Activated CD8-positive, alpha-beta memory T cell treated with anti-CD3 and anti-CD28 coated beads, Interleukin-2, amount 50 U/mL, for 1 hour (primary cell): ENCODE results near the gene BCL2A1.
"Not testable (repeated sequence)": the region's sequence is repeated elsewhere in the genome, so short reads cannot be mapped to it uniquely, and the experiment has no call there.

Source experiments
- DNase-seq: peaks from one replicate; pipeline ENCODE4 v3.0.0-alpha.2; 2020; ENCODE audit errors: extremely low read depth

The BCL2A1 gene

GRCh38 chr15:79923515-79924169, 47.4 kb downstream of the BCL2A1 start:
- DNase-seq: peak; percentile 84

- peak; percentile 30 for DNase-seq
Measured at GRCh38 chr15:79923079-79923514, 47.9 kb downstream of the BCL2A1 start.

- DNase-seq: no peak
Measured at GRCh38 chr15:79922512-79923078, 48.4 kb downstream of the BCL2A1 start.

GRCh38 chr15:79919749-79920511, 51.1 kb downstream of the BCL2A1 start:
- no peak for DNase-seq

GRCh38 chr15:79919090-79919748, 51.8 kb downstream of the BCL2A1 start:
- DNase-seq: no peak

- DNase-seq: no peak
Measured at GRCh38 chr15:79918278-79918677, 52.7 kb downstream of the BCL2A1 start.

- no peak for DNase-seq
Measured at GRCh38 chr15:79916502-79917132, 54.4 kb downstream of the BCL2A1 start.

- not testable (repeated sequence) for DNase-seq
Measured at GRCh38 chr15:79915776-79916501, 55.1 kb downstream of the BCL2A1 start.

GRCh38 chr15:79914728-79915127, 56.3 kb downstream of the BCL2A1 start:
- no peak for DNase-seq
